Neural progenitor cell (in vitro differentiated cells): Measurements from ENCODE around the gene EXOC4. TPM values are rescaled to one million over a fixed set of nuclear protein-coding genes. Genes with fewer than 3 reads are reported as not detected.

Experiments
- DNase-seq: peaks from one replicate; pipeline ENCODE4 v3.0.0-alpha.2; 2016; ENCODE audit warnings: low spot score
- H2AFZ ChIP-seq: fragments of 200-600 bp; sonication (generic); replicated peaks from 2 replicates; pipeline ENCODE4 v1.6.1; 2016; ENCODE audit warnings: antibody characterized with exemption
- H3F3A ChIP-seq: fragments of 200-600 bp; sonication (generic); 2 replicates; pipeline ENCODE4 v1.6.1; 2016; ENCODE audit warnings: antibody characterized with exemption, low read depth
- H3K27ac ChIP-seq: fragments of 200-600 bp; sonication (generic); 2 replicates; pipeline ENCODE4 v1.5.1; 2016; ENCODE audit warnings: mild to moderate bottlenecking
- H3K27me3 ChIP-seq: fragments of 200-600 bp; sonication (generic); 2 replicates; pipeline ENCODE4 v1.6.1; 2016; ENCODE audit warnings: mild to moderate bottlenecking, moderate library complexity
- H3K36me3 ChIP-seq: fragments of 200-600 bp; sonication (generic); 2 replicates; pipeline ENCODE4 v1.5.1; 2016
- H3K4me1 ChIP-seq: fragments of 200-600 bp; sonication (generic); 2 replicates; pipeline ENCODE4 v1.6.1; 2016; ENCODE audit warnings: mixed run types
- H3K4me2 ChIP-seq: fragments of 200-600 bp; sonication (generic); 2 replicates; pipeline ENCODE4 v1.6.1; 2016
- H3K4me3 ChIP-seq: fragments of 200-600 bp; sonication (generic); 2 replicates; pipeline ENCODE4 v1.5.1; 2016
- H3K79me2 ChIP-seq: fragments of 200-600 bp; sonication (generic); 2 replicates; pipeline ENCODE4 v1.6.1; 2016; ENCODE audit warnings: low read depth
- H3K9ac ChIP-seq: fragments of 200-600 bp; sonication (generic); 2 replicates; pipeline ENCODE4 v1.6.1; 2016
- H3K9me3 ChIP-seq: fragments of 200-600 bp; sonication (generic); 2 replicates; pipeline ENCODE4 v1.5.1; 2016; ENCODE audit warnings: low read depth
- H4K20me1 ChIP-seq: fragments of 200-600 bp; sonication (generic); 2 replicates; pipeline ENCODE4 v1.6.1; 2016; ENCODE audit warnings: low read depth
- H3K27ac Mint-ChIP-seq: 3 replicates; pipeline ENCODE4 v1.8.0; 2021; ENCODE audit warnings: mixed read lengths
- H3K27me3 Mint-ChIP-seq: 2 replicates; pipeline ENCODE4 v1.8.0; 2022; ENCODE audit warnings: low read depth, mild to moderate bottlenecking, inconsistent platforms, moderate library complexity, mixed read lengths; ENCODE audit not compliant: insufficient read depth
- H3K36me3 Mint-ChIP-seq: 3 replicates; pipeline ENCODE4 v1.8.0; 2021; ENCODE audit warnings: mixed read lengths
- H3K4me1 Mint-ChIP-seq: 3 replicates; pipeline ENCODE4 v1.8.0; 2021; ENCODE audit warnings: mixed read lengths
- H3K4me3 Mint-ChIP-seq: 3 replicates; pipeline ENCODE4 v1.8.0; 2021; ENCODE audit warnings: mild to moderate bottlenecking, moderate library complexity, mixed read lengths
- H3K9me3 Mint-ChIP-seq: 3 replicates; pipeline ENCODE4 v1.8.0; 2020; ENCODE audit warnings: mixed read lengths
- EZH2 ChIP-seq: fragments of 200-600 bp; sonication (generic); IDR thresholded peaks from 2 replicates; pipeline ENCODE4 v1.6.1; 2017; ENCODE audit warnings: antibody characterized with exemption, mild to moderate bottlenecking, moderate library complexity
- EZH2phosphoT487 ChIP-seq: fragments of 200-600 bp; sonication (generic); IDR thresholded peaks from 2 replicates; pipeline ENCODE4 v1.6.1; 2017; ENCODE audit warnings: antibody characterized with exemption
- total RNA-seq: library from RNA; depleted of rRNA; stranded (reverse); fragments of >200 nt; gene quantifications from 2 replicates; pipeline ENCODE4 v1.2.3, GENCODE V29; 2015; ENCODE audit warnings: low replicate concordance
- TF ChIP-seq, protein P1 (sequence below): fragments of 200-600 bp; sonication (generic); IDR thresholded peaks from 2 replicates; pipeline ENCODE4 v1.5.1; 2017; ENCODE audit warnings: antibody characterized with exemption, mild to moderate bottlenecking

EXOC4 gene
- total RNA-seq, 1 donor from 2014 or later, result 129 TPM

GRCh38 chr7:133796782-133797745 lies 544.2 kb downstream of the EXOC4 start:
- Histone ChIP-seq H3K36me3 (no peaks in the 10 kb centered on the region), H3F3A (no peaks in the 10 kb centered on the region), H4K20me1 (no peaks in the 10 kb centered on the region), H3K4me3 (no peak overlapping the region), H2AFZ (no peak overlapping the region), H3K4me2 (no peak overlapping the region), H3K27ac (no peak overlapping the region), H3K27me3 (no peaks in the 10 kb centered on the region), H3K9me3 (no peaks in the 10 kb centered on the region), H3K9ac (no peak overlapping the region), H3K4me1 (no peaks in the 10 kb centered on the region), H3K79me2 (no peaks in the 10 kb centered on the region)
- no peak for DNase-seq
- Mint-ChIP-seq H3K27ac (no peak overlapping the region), H3K4me1 (no peaks in the 10 kb centered on the region), H3K9me3 (peaks cover 6% of the 10 kb centered on the region), H3K36me3 (peaks cover 5% of the 10 kb centered on the region), H3K27me3 (no peaks in the 10 kb centered on the region), H3K4me3 (no peak overlapping the region)
- TF ChIP-seq, protein P1, sequence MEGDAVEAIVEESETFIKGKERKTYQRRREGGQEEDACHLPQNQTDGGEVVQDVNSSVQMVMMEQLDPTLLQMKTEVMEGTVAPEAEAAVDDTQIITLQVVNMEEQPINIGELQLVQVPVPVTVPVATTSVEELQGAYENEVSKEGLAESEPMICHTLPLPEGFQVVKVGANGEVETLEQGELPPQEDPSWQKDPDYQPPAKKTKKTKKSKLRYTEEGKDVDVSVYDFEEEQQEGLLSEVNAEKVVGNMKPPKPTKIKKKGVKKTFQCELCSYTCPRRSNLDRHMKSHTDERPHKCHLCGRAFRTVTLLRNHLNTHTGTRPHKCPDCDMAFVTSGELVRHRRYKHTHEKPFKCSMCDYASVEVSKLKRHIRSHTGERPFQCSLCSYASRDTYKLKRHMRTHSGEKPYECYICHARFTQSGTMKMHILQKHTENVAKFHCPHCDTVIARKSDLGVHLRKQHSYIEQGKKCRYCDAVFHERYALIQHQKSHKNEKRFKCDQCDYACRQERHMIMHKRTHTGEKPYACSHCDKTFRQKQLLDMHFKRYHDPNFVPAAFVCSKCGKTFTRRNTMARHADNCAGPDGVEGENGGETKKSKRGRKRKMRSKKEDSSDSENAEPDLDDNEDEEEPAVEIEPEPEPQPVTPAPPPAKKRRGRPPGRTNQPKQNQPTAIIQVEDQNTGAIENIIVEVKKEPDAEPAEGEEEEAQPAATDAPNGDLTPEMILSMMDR, result no peak
- TF ChIP-seq EZH2 (no peak), EZH2phosphoT487 (no peak)

DNA sequence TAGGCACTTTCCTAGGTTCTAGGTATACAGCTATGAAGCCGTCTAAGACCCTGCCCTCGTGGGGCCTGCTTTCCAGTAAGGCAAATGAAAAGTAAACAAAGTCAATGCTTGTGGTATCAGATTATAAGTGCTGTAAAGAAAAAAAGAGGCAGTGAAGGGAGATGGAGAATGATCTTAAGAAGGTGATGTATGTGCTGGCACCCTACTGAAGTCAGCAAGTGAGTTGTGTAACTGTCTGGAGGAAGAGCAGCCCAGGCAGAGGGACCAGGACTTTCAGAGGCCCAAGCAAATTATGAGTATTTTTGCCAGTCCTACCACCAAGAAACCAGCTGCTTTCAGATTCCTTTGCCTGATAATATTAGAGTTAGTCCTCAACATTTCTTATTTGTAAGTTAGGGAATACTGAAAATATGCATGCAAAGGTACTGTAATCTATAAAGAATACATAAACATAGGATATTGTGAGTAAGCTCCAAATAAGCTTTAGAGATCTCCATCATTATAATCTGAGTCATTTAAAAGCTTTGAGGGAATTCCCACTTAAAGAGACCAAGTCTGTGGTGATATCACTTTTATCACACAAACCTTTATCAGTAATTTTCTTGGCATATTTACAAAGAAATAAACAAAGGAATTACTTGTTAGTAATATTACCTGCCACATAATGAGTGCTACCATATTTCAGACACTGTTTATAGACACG lies 545.1 kb downstream of the EXOC4 start:
- H3K4me2 ChIP-seq, result no peak overlapping the region
- no peak for DNase-seq
- H3F3A ChIP-seq, result no peaks in the 10 kb centered on the region
- peaks cover 5% of the 10 kb centered on the region for H3K36me3 Mint-ChIP-seq
- no peaks in the 10 kb centered on the region for H3K4me1 ChIP-seq
- H3K4me1 Mint-ChIP-seq, result no peaks in the 10 kb centered on the region
- H3K4me3 Mint-ChIP-seq, result no peak overlapping the region
- H3K9me3 Mint-ChIP-seq, result peaks cover 6% of the 10 kb centered on the region
- no peak for TF ChIP-seq EZH2phosphoT487
- TF ChIP-seq, protein P1, result no peak
- no peak for TF ChIP-seq EZH2
- H2AFZ ChIP-seq, result no peak overlapping the region
- no peaks in the 10 kb centered on the region for H3K79me2 ChIP-seq
- no peak overlapping the region for H3K27ac ChIP-seq
- no peak overlapping the region for H3K4me3 ChIP-seq
- no peaks in the 10 kb centered on the region for H4K20me1 ChIP-seq
- no peaks in the 10 kb centered on the region for H3K36me3 ChIP-seq
- H3K27me3 Mint-ChIP-seq, result no peaks in the 10 kb centered on the region
- H3K27me3 ChIP-seq, result no peaks in the 10 kb centered on the region
- H3K27ac Mint-ChIP-seq, result no peak overlapping the region
- no peak overlapping the region for H3K9ac ChIP-seq
- H3K9me3 ChIP-seq, result no peaks in the 10 kb centered on the region

DNA sequence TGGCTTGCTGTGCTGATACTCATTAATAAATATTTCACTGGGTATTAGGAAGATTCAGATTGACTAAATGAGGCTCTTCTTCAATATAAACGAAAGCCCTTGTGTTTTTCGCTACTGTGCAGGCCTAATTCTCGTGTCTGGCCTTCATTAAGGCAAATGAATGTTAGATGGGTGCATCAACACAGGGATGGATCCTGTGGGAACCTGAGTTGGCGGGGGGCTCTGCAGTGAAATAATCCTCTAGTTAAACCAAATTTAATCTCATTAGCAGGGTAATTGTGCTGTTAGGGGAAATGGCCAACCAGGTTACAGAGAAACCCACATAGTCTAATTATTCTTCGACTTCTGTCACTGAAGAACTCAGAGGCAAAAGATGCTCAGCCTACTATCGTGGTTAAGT lies 548.5 kb downstream of the EXOC4 start:
- no peak overlapping the region for H3K27ac Mint-ChIP-seq
- no peak overlapping the region for H3K27ac ChIP-seq
- no peak overlapping the region for H2AFZ ChIP-seq
- H3K9ac ChIP-seq, result no peak overlapping the region
- H3K27me3 ChIP-seq, result no peaks in the 10 kb centered on the region
- no peaks in the 10 kb centered on the region for H3K4me1 Mint-ChIP-seq
- H3F3A ChIP-seq, result no peaks in the 10 kb centered on the region
- H3K4me3 ChIP-seq, result no peak overlapping the region
- H3K4me2 ChIP-seq, result no peak overlapping the region
- no peaks in the 10 kb centered on the region for H4K20me1 ChIP-seq
- H3K36me3 ChIP-seq, result no peaks in the 10 kb centered on the region
- no peaks in the 10 kb centered on the region for H3K4me1 ChIP-seq
- TF ChIP-seq EZH2phosphoT487, result no peak
- TF ChIP-seq EZH2, result no peak
- TF ChIP-seq, protein P1, result no peak
- no peaks in the 10 kb centered on the region for H3K79me2 ChIP-seq
- no peak for DNase-seq
- H3K4me3 Mint-ChIP-seq, result no peak overlapping the region
- H3K9me3 Mint-ChIP-seq, result no peaks in the 10 kb centered on the region
- no peaks in the 10 kb centered on the region for H3K36me3 Mint-ChIP-seq
- no peaks in the 10 kb centered on the region for H3K27me3 Mint-ChIP-seq
- H3K9me3 ChIP-seq, result no peaks in the 10 kb centered on the region
